ENCODE data around the gene PTPRA.

Gene PTPRA

DNA sequence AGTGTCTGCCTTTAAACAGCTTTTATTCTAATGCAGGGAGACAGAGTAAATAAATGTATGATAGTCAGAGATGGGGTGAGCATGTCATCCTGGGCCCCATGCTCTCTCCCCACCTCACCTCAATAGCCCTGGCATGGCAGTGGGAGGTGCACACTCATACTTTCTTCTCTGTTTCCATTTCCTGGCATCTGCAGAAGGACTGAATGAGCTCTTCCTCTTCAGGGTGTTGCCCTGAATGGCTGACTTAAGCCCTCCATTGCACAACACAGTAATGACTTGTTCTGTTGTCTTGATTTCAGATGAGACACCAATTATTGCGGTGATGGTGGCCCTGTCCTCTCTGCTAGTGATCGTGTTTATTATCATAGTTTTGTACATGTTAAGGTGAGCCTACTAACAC lies 113.2 kb downstream of the PTPRA start:
- Histone ChIP-seq H3K9ac (ENCODE audit: low read depth, low read length) (no peak overlapping the region), H3K27me3 (ENCODE audit: insufficient read depth, low read length) (no peaks in the 10 kb centered on the region), H3K9me3 (ENCODE audit: insufficient read depth, low read depth, low read length) (no peaks in the 10 kb centered on the region), H3K27ac (ENCODE audit: low read length) (no peak overlapping the region), H3K36me3 (ENCODE audit: insufficient read depth, low read depth, low read length) (peaks cover 48% of the 10 kb centered on the region), H3K4me3 (ENCODE audit: low read length) (no peak overlapping the region), H3K4me1 (ENCODE audit: insufficient read depth, low read length) (no peaks in the 10 kb centered on the region)

DNA sequence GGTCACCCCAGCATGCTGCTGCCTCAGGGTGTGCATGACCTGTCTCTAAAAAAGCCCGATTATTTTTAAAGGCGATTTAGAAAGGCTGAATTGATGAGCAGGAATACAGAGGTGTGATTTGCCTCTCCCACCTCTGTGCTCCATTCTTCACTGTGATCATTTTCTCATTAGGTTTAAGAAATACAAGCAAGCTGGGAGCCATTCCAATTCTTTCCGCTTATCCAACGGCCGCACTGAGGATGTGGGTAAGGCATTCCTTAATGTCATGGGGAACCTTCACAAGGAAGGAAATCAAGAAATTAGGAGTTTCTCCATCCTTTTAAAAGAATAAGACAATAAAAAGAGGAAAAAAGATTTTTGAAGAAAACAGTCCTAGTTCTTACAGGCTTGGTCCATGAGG lies 114.6 kb downstream of the PTPRA start:
- Histone ChIP-seq H3K36me3 (ENCODE audit: insufficient read depth, low read depth, low read length) (peaks cover 60% of the 10 kb centered on the region), H3K27me3 (ENCODE audit: insufficient read depth, low read length) (no peaks in the 10 kb centered on the region), H3K9me3 (ENCODE audit: insufficient read depth, low read depth, low read length) (no peaks in the 10 kb centered on the region), H3K27ac (ENCODE audit: low read length) (no peak overlapping the region), H3K9ac (ENCODE audit: low read depth, low read length) (no peak overlapping the region), H3K4me3 (ENCODE audit: low read length) (no peak overlapping the region), H3K4me1 (ENCODE audit: insufficient read depth, low read length) (no peaks in the 10 kb centered on the region)

DNA sequence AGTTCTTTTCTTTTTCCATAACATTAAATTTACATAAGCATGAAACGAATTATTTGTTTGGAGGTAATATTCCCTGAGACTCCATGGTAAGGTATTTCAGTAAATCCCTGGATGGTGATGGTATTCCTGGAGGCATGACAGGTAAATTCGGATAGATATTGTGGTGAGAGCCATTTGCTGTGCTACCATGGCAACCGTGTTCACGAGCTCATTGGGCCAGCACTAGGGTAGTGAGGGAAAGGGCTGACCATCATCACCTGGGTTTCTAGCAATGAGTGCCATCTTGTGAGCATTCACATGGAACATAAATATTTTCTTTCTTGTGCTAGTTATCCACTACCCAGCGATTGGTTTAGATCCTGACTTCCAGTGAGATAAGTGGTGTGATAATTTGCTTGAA lies 118.3 kb downstream of the PTPRA start:
- peaks cover 87% of the 10 kb centered on the region for H3K36me3 ChIP-seq (ENCODE audit: insufficient read depth, low read depth, low read length)
- H3K4me1 ChIP-seq (ENCODE audit: insufficient read depth, low read length), result no peaks in the 10 kb centered on the region
- H3K9me3 ChIP-seq (ENCODE audit: insufficient read depth, low read depth, low read length), result no peaks in the 10 kb centered on the region

DNA sequence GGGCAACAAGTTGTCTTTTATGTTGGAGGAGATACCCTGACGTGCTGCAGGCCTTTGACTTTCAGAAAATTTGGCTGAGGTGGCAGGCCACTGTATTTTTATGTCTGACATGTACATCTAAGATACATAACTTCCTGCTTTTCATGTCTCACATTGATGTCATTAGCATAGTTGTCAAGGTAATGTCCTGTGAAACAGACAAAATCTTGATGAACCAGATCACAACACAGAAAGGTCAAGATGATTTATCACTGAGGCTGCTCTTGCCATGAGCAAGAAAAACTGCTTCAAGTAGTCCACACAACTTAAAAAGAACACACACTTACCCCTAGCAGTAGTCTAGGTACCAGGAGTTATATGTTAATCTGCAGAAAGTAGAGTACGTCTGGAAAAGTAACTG lies 120.0 kb downstream of the PTPRA start:
- peaks cover 72% of the 10 kb centered on the region for H3K36me3 ChIP-seq (ENCODE audit: insufficient read depth, low read depth, low read length)

More for the DNA sequence above, 118.3 kb downstream of the PTPRA start:
- Histone ChIP-seq H3K4me3 (ENCODE audit: low read length) (no peak overlapping the region), H3K27me3 (ENCODE audit: insufficient read depth, low read length) (no peaks in the 10 kb centered on the region), H3K9ac (ENCODE audit: low read depth, low read length) (no peak overlapping the region), H3K27ac (ENCODE audit: low read length) (no peak overlapping the region)

DNA sequence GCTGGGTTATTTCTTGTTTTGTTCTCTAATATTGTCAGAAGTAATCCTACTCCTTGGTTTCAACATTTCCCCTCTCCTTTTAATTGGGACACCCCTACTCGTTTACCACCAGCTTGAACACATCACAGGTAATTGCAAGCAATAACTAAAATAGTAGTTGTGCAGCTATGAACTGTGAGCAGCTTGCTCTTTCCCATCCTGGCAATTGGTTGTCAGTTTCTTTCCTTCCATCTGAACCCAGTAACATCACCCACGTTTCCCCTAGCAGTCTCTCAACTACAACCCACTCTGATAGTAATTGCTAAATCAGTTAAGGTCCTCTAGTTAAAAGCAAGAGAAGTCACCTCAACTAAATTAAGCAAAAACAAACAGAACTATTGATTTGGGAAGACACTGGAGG lies 122.5 kb downstream of the PTPRA start:
- Histone ChIP-seq H3K27ac (ENCODE audit: low read length) (no peak overlapping the region), H3K9me3 (ENCODE audit: insufficient read depth, low read depth, low read length) (no peaks in the 10 kb centered on the region), H3K36me3 (ENCODE audit: insufficient read depth, low read depth, low read length) (peaks cover 55% of the 10 kb centered on the region), H3K9ac (ENCODE audit: low read depth, low read length) (no peak overlapping the region), H3K4me1 (ENCODE audit: insufficient read depth, low read length) (no peaks in the 10 kb centered on the region), H3K4me3 (ENCODE audit: low read length) (no peak overlapping the region), H3K27me3 (ENCODE audit: insufficient read depth, low read length) (no peaks in the 10 kb centered on the region)

More for the DNA sequence above, 120.0 kb downstream of the PTPRA start:
- Histone ChIP-seq H3K27ac (ENCODE audit: low read length) (no peak overlapping the region), H3K9ac (ENCODE audit: low read depth, low read length) (no peak overlapping the region), H3K9me3 (ENCODE audit: insufficient read depth, low read depth, low read length) (no peaks in the 10 kb centered on the region), H3K4me1 (ENCODE audit: insufficient read depth, low read length) (no peaks in the 10 kb centered on the region), H3K4me3 (ENCODE audit: low read length) (no peak overlapping the region), H3K27me3 (ENCODE audit: insufficient read depth, low read length) (no peaks in the 10 kb centered on the region)

DNA sequence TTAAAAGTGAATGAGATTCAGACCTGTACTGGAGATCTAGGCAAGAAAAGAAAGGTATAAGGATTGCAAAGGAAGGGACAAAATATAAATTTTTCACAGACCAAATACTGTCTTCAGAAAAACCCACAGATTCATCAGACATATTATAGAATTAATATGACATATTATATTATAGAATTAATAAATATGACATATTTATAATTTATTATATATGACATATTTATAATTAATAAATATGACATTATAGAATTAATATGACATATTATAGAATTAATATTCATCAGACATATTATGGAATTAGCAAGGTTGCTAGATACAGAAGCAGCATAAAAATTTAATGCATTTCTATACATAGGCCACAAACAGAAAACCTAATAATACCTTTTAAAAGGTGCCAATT lies 125.4 kb downstream of the PTPRA start:
- Histone ChIP-seq H3K4me3 (ENCODE audit: low read length) (no peak overlapping the region), H3K36me3 (ENCODE audit: insufficient read depth, low read depth, low read length) (peaks cover 28% of the 10 kb centered on the region), H3K9me3 (ENCODE audit: insufficient read depth, low read depth, low read length) (no peaks in the 10 kb centered on the region), H3K9ac (ENCODE audit: low read depth, low read length) (no peak overlapping the region), H3K4me1 (ENCODE audit: insufficient read depth, low read length) (no peaks in the 10 kb centered on the region), H3K27ac (ENCODE audit: low read length) (no peak overlapping the region), H3K27me3 (ENCODE audit: insufficient read depth, low read length) (no peaks in the 10 kb centered on the region)

DNA sequence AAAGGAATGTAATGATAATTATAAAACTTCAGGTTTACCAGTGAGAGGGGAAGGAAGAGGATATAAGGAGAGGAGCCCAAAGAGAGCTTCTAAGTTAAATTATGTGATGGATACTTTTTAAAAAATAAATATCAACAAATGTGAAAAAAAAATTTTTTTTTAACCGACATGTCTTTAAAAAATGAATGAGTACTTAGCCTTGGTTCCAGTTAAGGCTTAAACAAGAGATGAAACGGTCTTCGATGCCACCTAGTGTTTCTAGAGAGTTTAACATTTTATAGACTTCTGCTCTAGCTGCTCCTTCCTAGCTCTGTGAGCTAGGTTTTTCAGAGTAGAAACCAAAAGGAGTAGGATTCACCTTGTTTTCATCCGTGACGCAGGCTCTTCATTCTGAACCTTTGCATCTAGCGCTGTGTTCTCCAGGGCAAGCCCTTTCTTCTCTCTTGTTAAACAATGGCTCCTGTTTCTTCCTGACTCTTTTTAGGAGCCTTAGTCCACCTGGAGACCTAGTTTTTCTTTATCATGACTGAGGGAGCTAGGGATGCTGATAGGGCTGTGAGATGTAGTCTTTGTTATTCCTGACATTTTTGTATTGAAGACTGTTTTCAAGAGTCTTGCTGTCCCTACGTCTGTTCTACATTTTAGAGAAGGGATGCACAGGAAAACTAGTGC lies 127.7 kb downstream of the PTPRA start:
- Histone ChIP-seq H3K9ac (ENCODE audit: low read depth, low read length) (no peak overlapping the region), H3K4me3 (ENCODE audit: low read length) (no peak overlapping the region), H3K9me3 (ENCODE audit: insufficient read depth, low read depth, low read length) (no peaks in the 10 kb centered on the region), H3K27ac (ENCODE audit: low read length) (no peak overlapping the region), H3K36me3 (ENCODE audit: insufficient read depth, low read depth, low read length) (peaks cover 22% of the 10 kb centered on the region), H3K27me3 (ENCODE audit: insufficient read depth, low read length) (no peaks in the 10 kb centered on the region), H3K4me1 (ENCODE audit: insufficient read depth, low read length) (peaks cover 6% of the 10 kb centered on the region; the same call in 1 of the 2 replicates)

DNA sequence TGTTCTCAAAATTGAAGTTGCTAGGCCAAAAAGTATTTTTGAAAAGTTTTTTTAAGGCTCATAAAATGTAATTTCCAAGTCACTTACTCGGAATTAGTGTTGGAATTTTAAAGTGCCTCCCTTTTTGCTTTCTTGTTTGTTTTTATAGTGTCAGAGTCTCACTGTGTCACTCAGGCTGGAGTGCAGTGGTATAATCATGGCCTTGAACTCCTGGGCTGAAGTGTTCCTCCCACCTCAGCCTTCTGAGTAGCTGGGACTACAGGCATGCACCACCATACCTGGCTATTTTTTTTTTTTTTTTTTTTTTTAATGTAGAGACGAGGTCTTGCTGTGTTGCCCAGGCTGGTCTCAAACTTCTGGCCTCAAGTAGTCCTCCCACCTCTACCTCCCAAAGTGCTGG lies 130.1 kb downstream of the PTPRA start:
- peaks cover 39% of the 10 kb centered on the region for H3K36me3 ChIP-seq (ENCODE audit: insufficient read depth, low read depth, low read length)
- H3K4me3 ChIP-seq (ENCODE audit: low read length), result no peak overlapping the region
- no peaks in the 10 kb centered on the region for H3K9me3 ChIP-seq (ENCODE audit: insufficient read depth, low read depth, low read length)

DNA sequence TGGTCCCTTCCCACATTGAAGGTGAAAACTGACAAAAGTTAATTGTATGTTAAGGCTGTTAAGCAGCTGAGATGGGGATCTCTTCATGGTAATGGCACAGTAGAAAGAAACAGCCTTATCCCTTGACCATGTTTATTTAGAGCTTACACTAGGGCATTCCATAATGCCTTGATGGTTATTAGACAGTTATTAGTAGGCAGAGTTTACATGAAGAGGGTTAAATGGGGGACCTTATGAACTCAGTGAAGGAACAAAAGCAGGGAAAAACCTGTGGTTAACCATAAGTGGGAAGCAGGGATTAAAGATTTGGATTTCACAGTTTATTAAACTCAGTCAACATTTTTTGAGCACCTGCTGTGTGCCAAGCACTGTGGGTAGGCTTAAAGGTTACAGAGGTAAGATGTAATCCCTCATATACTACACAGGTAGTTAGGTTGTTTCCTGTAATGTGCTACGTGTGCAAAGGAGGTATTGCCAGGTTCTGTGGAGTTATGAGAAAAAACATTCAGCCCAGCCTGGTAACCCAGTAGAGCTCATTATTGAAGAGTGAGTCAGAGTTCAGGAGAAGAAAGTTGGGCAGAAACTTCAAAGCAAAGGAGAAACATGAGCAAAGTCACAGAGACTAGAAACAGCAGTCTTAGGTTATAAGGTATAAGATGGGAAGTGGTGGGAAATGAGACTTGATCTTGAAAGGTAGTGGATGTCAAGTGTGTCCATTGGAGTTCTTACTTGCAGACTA lies 137.9 kb downstream of the PTPRA start:
- no peak overlapping the region for H3K27ac ChIP-seq (ENCODE audit: low read length)
- H3K4me3 ChIP-seq (ENCODE audit: low read length), result no peak overlapping the region
- no peak overlapping the region for H3K9ac ChIP-seq (ENCODE audit: low read depth, low read length)
- H3K36me3 ChIP-seq (ENCODE audit: insufficient read depth, low read depth, low read length), result peaks cover 47% of the 10 kb centered on the region
- no peaks in the 10 kb centered on the region for H3K9me3 ChIP-seq (ENCODE audit: insufficient read depth, low read depth, low read length)
- H3K4me1 ChIP-seq (ENCODE audit: insufficient read depth, low read length), result no peaks in the 10 kb centered on the region
- H3K27me3 ChIP-seq (ENCODE audit: insufficient read depth, low read length), result no peaks in the 10 kb centered on the region

More for the DNA sequence above, 130.1 kb downstream of the PTPRA start:
- H3K9ac ChIP-seq (ENCODE audit: low read depth, low read length), result no peak overlapping the region
- peaks cover 6% of the 10 kb centered on the region; the same call in 1 of the 2 replicates for H3K4me1 ChIP-seq (ENCODE audit: insufficient read depth, low read length)
- no peak overlapping the region for H3K27ac ChIP-seq (ENCODE audit: low read length)
- no peaks in the 10 kb centered on the region for H3K27me3 ChIP-seq (ENCODE audit: insufficient read depth, low read length)

DNA sequence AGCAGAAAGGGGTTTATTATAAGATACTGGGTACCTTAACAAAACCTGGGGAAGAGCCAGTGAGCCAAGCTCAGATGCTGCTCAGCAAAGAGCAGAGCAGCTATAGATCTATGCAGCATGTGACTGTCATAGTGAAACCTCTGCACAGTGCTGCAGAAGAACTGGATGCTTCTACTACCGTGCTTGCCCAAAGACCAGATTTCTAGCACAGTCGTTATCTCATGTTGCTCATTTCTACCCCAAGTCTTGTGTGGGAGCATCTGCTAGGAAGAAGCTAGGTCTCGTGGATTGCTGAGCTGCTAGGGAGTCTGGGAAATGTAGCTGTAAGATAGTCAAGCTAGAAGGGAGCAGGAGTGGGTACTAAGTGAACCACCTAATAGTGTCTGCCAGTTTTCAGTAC lies 138.5 kb downstream of the PTPRA start:
- Histone ChIP-seq H3K36me3 (ENCODE audit: insufficient read depth, low read depth, low read length) (peaks cover 47% of the 10 kb centered on the region), H3K4me3 (ENCODE audit: low read length) (no peak overlapping the region), H3K9me3 (ENCODE audit: insufficient read depth, low read depth, low read length) (no peaks in the 10 kb centered on the region), H3K9ac (ENCODE audit: low read depth, low read length) (no peak overlapping the region), H3K27me3 (ENCODE audit: insufficient read depth, low read length) (no peaks in the 10 kb centered on the region), H3K27ac (ENCODE audit: low read length) (no peak overlapping the region), H3K4me1 (ENCODE audit: insufficient read depth, low read length) (no peaks in the 10 kb centered on the region)

DNA sequence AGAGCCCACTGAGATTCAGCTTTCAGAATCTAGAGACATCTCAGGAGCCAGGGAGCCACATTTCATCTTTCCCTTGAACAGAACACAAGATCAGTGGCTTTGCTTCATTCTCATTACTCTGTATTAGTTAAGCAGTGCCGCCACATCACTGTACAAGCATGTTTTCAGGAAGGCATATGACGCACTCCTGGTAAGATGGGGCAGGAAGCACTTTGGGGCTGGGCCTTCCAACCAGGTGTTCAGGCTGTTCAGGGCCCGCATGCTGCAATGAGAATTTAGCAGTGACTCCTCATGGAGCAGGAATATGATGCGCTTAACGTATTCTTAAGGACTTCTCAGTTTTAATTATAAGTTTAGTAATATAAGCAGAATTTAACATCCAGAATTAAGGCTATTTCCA lies 140.5 kb downstream of the PTPRA start:
- Histone ChIP-seq H3K4me1 (ENCODE audit: insufficient read depth, low read length) (no peaks in the 10 kb centered on the region), H3K36me3 (ENCODE audit: insufficient read depth, low read depth, low read length) (peaks cover 43% of the 10 kb centered on the region), H3K9ac (ENCODE audit: low read depth, low read length) (no peak overlapping the region), H3K27ac (ENCODE audit: low read length) (no peak overlapping the region), H3K9me3 (ENCODE audit: insufficient read depth, low read depth, low read length) (peaks cover 4% of the 10 kb centered on the region; the same call in 1 of the 2 replicates), H3K27me3 (ENCODE audit: insufficient read depth, low read length) (no peaks in the 10 kb centered on the region), H3K4me3 (ENCODE audit: low read length) (no peak overlapping the region)

DNA sequence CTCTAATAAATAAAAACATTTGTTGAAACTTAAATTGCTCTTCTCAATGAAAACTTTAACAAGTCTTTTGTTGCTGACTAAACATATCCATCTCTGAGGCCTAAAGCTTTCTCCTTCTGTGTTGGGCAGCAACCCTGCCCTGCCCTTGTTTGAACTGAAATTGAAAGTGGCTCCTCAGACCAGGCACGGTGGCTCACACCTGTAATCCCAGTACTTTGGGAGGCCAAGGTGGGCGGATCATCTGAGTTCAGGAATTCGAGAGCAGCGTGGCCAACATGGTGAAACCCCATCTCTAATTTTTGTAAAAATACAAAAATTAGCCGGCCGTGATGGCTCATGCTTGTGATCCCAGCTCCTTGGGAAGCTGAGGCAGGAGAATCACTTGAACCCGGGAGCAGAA lies 140.9 kb downstream of the PTPRA start:
- H3K4me1 ChIP-seq (ENCODE audit: insufficient read depth, low read length), result no peaks in the 10 kb centered on the region
- no peaks in the 10 kb centered on the region for H3K27me3 ChIP-seq (ENCODE audit: insufficient read depth, low read length)
- no peak overlapping the region for H3K9ac ChIP-seq (ENCODE audit: low read depth, low read length)
- H3K4me3 ChIP-seq (ENCODE audit: low read length), result no peak overlapping the region
- no peak overlapping the region for H3K27ac ChIP-seq (ENCODE audit: low read length)
- peaks cover 4% of the 10 kb centered on the region; the same call in 1 of the 2 replicates for H3K9me3 ChIP-seq (ENCODE audit: insufficient read depth, low read depth, low read length)
- peaks cover 42% of the 10 kb centered on the region for H3K36me3 ChIP-seq (ENCODE audit: insufficient read depth, low read depth, low read length)

Data from iPS-20b (cell line).